T-helper 1 cell treated with Interleukin-12 subunit alpha and Interleukin-12 subunit beta and Interleukin-4 antibody, amounts not matched to agents 30 ng/mL and 1 ng/mL, for 36 hours (primary cell): ENCODE measurements around the gene MORN5. TPM values are rescaled to one million over a fixed set of nuclear protein-coding genes. Genes with fewer than 3 reads are reported as not detected.

Experiments used
- intact Hi-C: fragments of 100-400 bp; cut with micrococcal nuclease; formaldehyde crosslinking; loops from one replicate; pipeline ENCODE4 v1.15.1; 2024
- total RNA-seq: library from RNA; stranded (reverse); gene quantifications from 2 replicates; pipeline ENCODE4 v1.2.3, GENCODE V29; 2022

The MORN5 gene
- total RNA-seq, 1 donor from 2014 or later, result not detected

GRCh38 chr9:122228568-122229484, 69.1 kb downstream of the MORN5 start, which contains the start of gene LHX6:
Gene LHX6, minus strand, starts transcription at chr9:122228957. Its CDS starts 217 bp downstream, at chr9:122228740.
- intact Hi-C loops, result no loop called here

GRCh38 chr9:122229485-122229837, 69.8 kb downstream of the MORN5 start:
- intact Hi-C loops, result no loop called here

GRCh38 chr9:122232796-122233306, 73.1 kb downstream of the MORN5 start:
- intact Hi-C loops, result no loop called here

GRCh38 chr9:122234022-122234748, 74.5 kb downstream of the MORN5 start:
- intact Hi-C loops, result no loop called here

- intact Hi-C loops, result no loop called here
Measured at GRCh38 chr9:122236681-122237080, 77.0 kb downstream of the MORN5 start.

- intact Hi-C loops, result no loop called here
Measured at GRCh38 chr9:122239722-122240121, 80.0 kb downstream of the MORN5 start.

GRCh38 chr9:122244349-122244748, 84.6 kb downstream of the MORN5 start:
- intact Hi-C loops, result no loop called here

- intact Hi-C loops, result no loop called here
Measured at GRCh38 chr9:122246666-122247065, 87.0 kb downstream of the MORN5 start.

- intact Hi-C loops, result no loop called here
Measured at GRCh38 chr9:122248448-122248865, 88.7 kb downstream of the MORN5 start.

Other genes starting within 250 kb of the MORN5 start
- 2.8 and 4.2 TPM in 2 replicates for gene TTLL11, start 66.6 kb upstream of the MORN5 start, total RNA-seq
- gene NDUFA8, start 129 bp upstream of the MORN5 start, total RNA-seq, result 35.6 and 45.0 TPM in 2 replicates
- gene LHX6, start 69.0 kb downstream of the MORN5 start, total RNA-seq, result not detected in 2 replicates
- 22.6 and 23.9 TPM in 2 replicates for gene RBM18, start 104.9 kb downstream of the MORN5 start, total RNA-seq
- 32.7 and 32.9 TPM in 2 replicates for gene MRRF, start 105.0 kb downstream of the MORN5 start, total RNA-seq
- 0.27 and 0.34 TPM in 2 replicates for gene PTGS1, start 211.1 kb downstream of the MORN5 start, total RNA-seq